K562 (cell line): ENCODE measurements around the gene KRTCAP2. TPM values are rescaled to one million over a fixed set of nuclear protein-coding genes. Genes with fewer than 3 reads are reported as not detected.

ENCODE experiments used
- BCLAF1 ChIP-seq, 2 experiments: fragments of 450-650 bp in 1 of 2; IDR thresholded peaks; 2 replicates each; pipeline ENCODE4 v1.6.1; 2011 to 2017; ENCODE audit warnings: low read depth in 2 of 2, antibody characterized with exemption in 1 of 2, borderline replicate concordance in 1 of 2, low read length in 1 of 2, mild to moderate bottlenecking in 1 of 2, mixed read lengths in 1 of 2; ENCODE audit not compliant: control insufficient read depth in 1 of 2
- CBX1 ChIP-seq: sonication (generic); IDR thresholded peaks from 2 replicates; pipeline ENCODE4 v1.6.1; 2016; ENCODE audit warnings: antibody characterized with exemption, low read depth, mild to moderate bottlenecking
- CREBBP ChIP-seq: IDR thresholded peaks from one replicate; pipeline ENCODE4 v1.6.1; 2012; ENCODE audit warnings: low read depth, mild to moderate bottlenecking, control low read depth, inconsistent platforms, low read length
- ETV5 ChIP-seq: sonication (generic); formaldehyde crosslinking; IDR thresholded peaks from 2 replicates; pipeline ENCODE4 v1.4.0; 2020; ENCODE audit warnings: low read depth, mild to moderate bottlenecking, missing genetic modification reagents
- GTF3C2 ChIP-seq: IDR thresholded peaks from 3 replicates; pipeline ENCODE4 v1.6.1; 2011; ENCODE audit warnings: borderline replicate concordance, mild to moderate bottlenecking, moderate library complexity; ENCODE audit not compliant: insufficient read length; ENCODE audit errors: extremely low read depth
- KLF1 ChIP-seq: fragments of 450-650 bp; IDR thresholded peaks from 2 replicates; pipeline ENCODE4 v1.6.1; 2016; ENCODE audit warnings: missing genetic modification characterization, missing compliant biosample characterization
- MAFG ChIP-seq: fragments of 450-650 bp; conservative IDR thresholded peaks from 2 replicates; pipeline ENCODE4 v1.6.1; 2016; ENCODE audit warnings: missing genetic modification characterization, missing compliant biosample characterization
- OTX1 ChIP-seq: fragments of 450-650 bp; formaldehyde crosslinking; IDR thresholded peaks from 2 replicates; pipeline ENCODE4 v1.4.0; 2022; ENCODE audit warnings: mild to moderate bottlenecking
- TAF1 ChIP-seq: IDR thresholded peaks from 2 replicates; pipeline ENCODE4 v1.6.1; 2011; ENCODE audit warnings: mild to moderate bottlenecking, low read length, moderate library complexity; ENCODE audit not compliant: insufficient read depth, control insufficient read depth, severe bottlenecking; ENCODE audit errors: extremely low read depth
- XRCC3 ChIP-seq: fragments of 450-650 bp; IDR thresholded peaks from 2 replicates; pipeline ENCODE4 v1.6.1; 2017; ENCODE audit warnings: mild to moderate bottlenecking, moderate library complexity
- ZFP91 ChIP-seq: sonication (generic); formaldehyde crosslinking; IDR thresholded peaks from 2 replicates; pipeline ENCODE4 v1.8.0; 2022; ENCODE audit warnings: mild to moderate bottlenecking, missing genetic modification reagents
- ZNF232 ChIP-seq: sonication (generic); formaldehyde crosslinking; IDR thresholded peaks from 2 replicates; pipeline ENCODE4 v1.8.0; 2022; ENCODE audit warnings: mild to moderate bottlenecking, missing genetic modification reagents
- ZNF311 ChIP-seq: fragments of 250-450 bp; sonication (Bioruptor Pico); IDR thresholded peaks from 2 replicates; pipeline ENCODE4 v1.4.0; 2020; ENCODE audit warnings: mild to moderate bottlenecking, moderate library complexity
- ZNF780A ChIP-seq: fragments of 250-450 bp; sonication (Bioruptor Pico); IDR thresholded peaks from 2 replicates; pipeline ENCODE4 v1.5.0; 2021; ENCODE audit warnings: mild to moderate bottlenecking
- polyA plus RNA-seq, 8 experiments: library from polyadenylated mRNA; depleted of rRNA in 4 of 8; stranded (reverse) in 5 of 8; unstranded in 3 of 8; fragments of >200 nt; fragmentation: Nextera tagmentation in 2 of 8; fragmentation: Illumina TruSeq in 1 of 8; extraction: Ambion mirVana in 2 of 8; extraction: Trizol in 1 of 8; gene quantifications; 2 replicates each; pipeline versions ENCODE4 v1.2.1 to v1.2.3, GENCODE V29; 2011 to 2014; ENCODE audit warnings: inconsistent platforms in 1 of 8, missing spikeins in 1 of 8
- total RNA-seq, 7 experiments: library from RNA; depleted of rRNA in 6 of 7; stranded (reverse); fragments of >200 nt in 6 of 7; fragmentation: Illumina TruSeq in 2 of 7; extraction: Trizol in 2 of 7; gene quantifications; 2 replicates each; pipeline versions ENCODE4 v1.2.1 to v1.2.3, GENCODE V29; 2011 to 2021; ENCODE audit warnings: low replicate concordance in 1 of 7
- TF ChIP-seq, protein P1 (sequence below): fragments of 250-450 bp; sonication (Bioruptor Pico); IDR thresholded peaks from 2 replicates; pipeline ENCODE4 v1.4.0; 2020; ENCODE audit warnings: mild to moderate bottlenecking, moderate library complexity, borderline replicate concordance

KRTCAP2 gene
- total and polyA plus RNA-seq, 9 of the 15 experiments (the other 6 are each of a cell fraction or from before 2014, with no cell fraction given), result 126 to 436 (median 244) TPM

DNA sequence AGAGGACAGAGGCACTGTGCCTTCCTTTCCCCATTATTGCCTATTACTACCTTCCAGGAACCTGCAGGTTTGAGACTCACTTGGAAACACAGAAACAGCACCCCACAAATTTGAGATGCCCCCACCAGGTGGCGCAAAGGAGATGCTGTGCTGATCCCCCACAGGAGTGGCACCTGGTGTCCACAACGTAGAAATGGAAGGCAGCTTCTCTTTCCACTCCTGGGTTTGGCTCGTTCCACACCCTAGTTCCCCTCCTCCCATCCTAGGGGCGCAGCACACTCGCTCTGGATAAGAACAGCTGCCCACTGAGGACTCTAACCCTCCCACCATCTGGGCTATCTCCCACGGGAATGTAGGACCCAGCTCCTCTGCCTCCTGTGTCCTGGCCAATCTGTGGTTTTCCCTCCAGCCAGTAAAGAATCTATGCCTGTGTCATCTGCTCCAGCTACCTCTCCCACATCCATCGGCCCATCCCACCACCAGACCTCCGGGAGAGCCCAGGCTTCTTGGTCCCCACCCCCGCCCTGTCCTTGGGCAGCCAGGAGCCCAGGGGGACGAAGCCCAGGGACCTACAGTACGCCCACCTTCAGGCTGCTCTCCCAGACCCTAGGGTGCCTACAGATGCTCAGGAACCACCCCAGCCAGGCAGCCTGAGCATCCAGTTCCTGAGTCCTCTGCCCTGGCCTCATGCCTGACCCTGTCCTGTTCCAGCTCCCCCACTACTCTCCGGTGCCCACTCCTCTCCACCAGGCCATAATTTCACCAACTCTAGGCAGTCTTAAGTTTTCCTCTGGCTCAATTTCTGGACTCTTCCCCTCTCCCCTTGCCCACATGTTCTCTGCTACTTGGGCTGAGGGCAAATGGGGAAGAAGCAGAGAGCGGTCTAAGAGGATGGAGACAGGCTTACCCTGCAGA lies 34.0 kb upstream of the KRTCAP2 start (continued):
- TF ChIP-seq BCLAF1 (IDR thresholded peaks at IDR 0.05; ENCODE audit: borderline replicate concordance in 1 of 2, control insufficient read depth in 1 of 2, low read depth in 2 of 2, low read length in 1 of 2) (no peak), ETV5 (no peak), CREBBP (no peak), CBX1 (no peak), XRCC3 (no peak), OTX1 (CRISPR knock-in tag) (no peak), ZNF780A (CRISPR knock-in tag) (no peak), ZNF311 (CRISPR knock-in tag) (no peak), ZFP91 (CRISPR knock-in tag) (no peak), GTF3C2 (no peak), ZNF232 (CRISPR knock-in tag) (no peak), TAF1 (no peak), KLF1 (tag) (no peak), MAFG (tag) (no peak)
- TF ChIP-seq, protein P1, sequence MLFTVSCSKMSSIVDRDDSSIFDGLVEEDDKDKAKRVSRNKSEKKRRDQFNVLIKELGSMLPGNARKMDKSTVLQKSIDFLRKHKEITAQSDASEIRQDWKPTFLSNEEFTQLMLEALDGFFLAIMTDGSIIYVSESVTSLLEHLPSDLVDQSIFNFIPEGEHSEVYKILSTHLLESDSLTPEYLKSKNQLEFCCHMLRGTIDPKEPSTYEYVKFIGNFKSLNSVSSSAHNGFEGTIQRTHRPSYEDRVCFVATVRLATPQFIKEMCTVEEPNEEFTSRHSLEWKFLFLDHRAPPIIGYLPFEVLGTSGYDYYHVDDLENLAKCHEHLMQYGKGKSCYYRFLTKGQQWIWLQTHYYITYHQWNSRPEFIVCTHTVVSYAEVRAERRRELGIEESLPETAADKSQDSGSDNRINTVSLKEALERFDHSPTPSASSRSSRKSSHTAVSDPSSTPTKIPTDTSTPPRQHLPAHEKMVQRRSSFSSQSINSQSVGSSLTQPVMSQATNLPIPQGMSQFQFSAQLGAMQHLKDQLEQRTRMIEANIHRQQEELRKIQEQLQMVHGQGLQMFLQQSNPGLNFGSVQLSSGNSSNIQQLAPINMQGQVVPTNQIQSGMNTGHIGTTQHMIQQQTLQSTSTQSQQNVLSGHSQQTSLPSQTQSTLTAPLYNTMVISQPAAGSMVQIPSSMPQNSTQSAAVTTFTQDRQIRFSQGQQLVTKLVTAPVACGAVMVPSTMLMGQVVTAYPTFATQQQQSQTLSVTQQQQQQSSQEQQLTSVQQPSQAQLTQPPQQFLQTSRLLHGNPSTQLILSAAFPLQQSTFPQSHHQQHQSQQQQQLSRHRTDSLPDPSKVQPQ (CRISPR knock-in tag), result no peak
